ENCODE data around the gene COA3.
A peak's percentile ranks its signal among the peaks of the same experiment; 100 is the strongest.

Gene COA3

GRCh38 chr17:42798383-42799380 lies at the start of gene COA3, which contains the start of gene CNTD1:
COA3 (minus strand) TSS chr17:42798704; CDS start chr17:42798681, 23 bp downstream.
CNTD1 (plus strand) TSS chr17:42798861; CDS start chr17:42799068, 207 bp downstream.
- peak; percentile 65 for DNase-seq

GRCh38 chr17:42848093-42848492 lies 49.6 kb upstream of the COA3 start:
- no peak for DNase-seq

- no peak for DNase-seq
Measured at GRCh38 chr17:42846594-42847280, 48.2 kb upstream of the COA3 start.

GRCh38 chr17:42845918-42846593 lies 47.6 kb upstream of the COA3 start:
- DNase-seq, result no peak

GRCh38 chr17:42845556-42845917 lies 47.0 kb upstream of the COA3 start:
- DNase-seq, result no peak

- no peak for DNase-seq
Measured at GRCh38 chr17:42844761-42845555, 46.5 kb upstream of the COA3 start.

- no peak for DNase-seq
Measured at GRCh38 chr17:42844271-42844670, 45.8 kb upstream of the COA3 start, which contains the start of gene AOC2. AOC2 (plus strand) TSS chr17:42844580; CDS start chr17:42844627, 47 bp downstream.

- DNase-seq, result peak; percentile 61
Measured at GRCh38 chr17:42843358-42843934, 44.9 kb upstream of the COA3 start.

- DNase-seq, result no peak
Measured at GRCh38 chr17:42841975-42842685, 43.6 kb upstream of the COA3 start.

GRCh38 chr17:42835732-42836131 lies 37.2 kb upstream of the COA3 start:
- DNase-seq, result no peak

- no peak for DNase-seq
Measured at GRCh38 chr17:42833767-42834422, 35.4 kb upstream of the COA3 start.

- DNase-seq, result peak; percentile 75
Measured at GRCh38 chr17:42832934-42833766, 34.6 kb upstream of the COA3 start, which contains the start of gene PSME3. PSME3 (plus strand) TSS chr17:42833397; CDS start chr17:42833632, 235 bp downstream.

GRCh38 chr17:42832213-42832933 lies 33.9 kb upstream of the COA3 start:
- DNase-seq, result no peak

- no peak for DNase-seq
Measured at GRCh38 chr17:42830971-42831370, 32.5 kb upstream of the COA3 start.

- DNase-seq, result no peak
Measured at GRCh38 chr17:42827472-42827871, 29.0 kb upstream of the COA3 start.

GRCh38 chr17:42821176-42821575 lies 22.7 kb upstream of the COA3 start:
- DNase-seq, result no peak

- DNase-seq, result peak; percentile 64
Measured at GRCh38 chr17:42819939-42820535, 21.5 kb upstream of the COA3 start.

GRCh38 chr17:42818379-42818778 lies 19.9 kb upstream of the COA3 start:
- no peak for DNase-seq
